K562 (cell line): Measurements from ENCODE around the gene SMAP2. TPM values are rescaled to one million over a fixed set of nuclear protein-coding genes. Genes with fewer than 3 reads are reported as not detected.

Source experiments
- ARID2 ChIP-seq: fragments of 450-650 bp; IDR thresholded peaks from 2 replicates; pipeline ENCODE4 v1.6.1; 2017; ENCODE audit warnings: antibody characterized with exemption, mild to moderate bottlenecking
- HNRNPK ChIP-seq: fragments of 200-400 bp; formaldehyde crosslinking; IDR thresholded peaks from one replicate; pipeline ENCODE4 v1.6.1; 2018; ENCODE audit warnings: mild to moderate bottlenecking, low read depth, low read length; ENCODE audit not compliant: poor library complexity, severe bottlenecking
- NEUROD1 ChIP-seq: fragments of 150-350 bp; IDR thresholded peaks from 2 replicates; pipeline ENCODE4 v1.6.1; 2014; ENCODE audit warnings: borderline replicate concordance, low read length, low read depth; ENCODE audit not compliant: partially characterized antibody
- RFX7 ChIP-seq: fragments of 250-450 bp; sonication (Bioruptor Pico); IDR thresholded peaks from 2 replicates; pipeline ENCODE4 v1.5.1; 2021; ENCODE audit warnings: mild to moderate bottlenecking
- ZNF311 ChIP-seq: fragments of 250-450 bp; sonication (Bioruptor Pico); IDR thresholded peaks from 2 replicates; pipeline ENCODE4 v1.4.0; 2020; ENCODE audit warnings: mild to moderate bottlenecking, moderate library complexity
- polyA plus RNA-seq, 8 experiments: library from polyadenylated mRNA; depleted of rRNA in 4 of 8; stranded (reverse) in 5 of 8; unstranded in 3 of 8; fragments of >200 nt; fragmentation: Nextera tagmentation in 2 of 8; fragmentation: Illumina TruSeq in 1 of 8; extraction: Ambion mirVana in 2 of 8; extraction: Trizol in 1 of 8; gene quantifications; 2 replicates each; pipeline versions ENCODE4 v1.2.1 to v1.2.3, GENCODE V29; 2011 to 2014; ENCODE audit warnings: inconsistent platforms in 1 of 8, missing spikeins in 1 of 8
- total RNA-seq, 7 experiments: library from RNA; depleted of rRNA in 6 of 7; stranded (reverse); fragments of >200 nt in 6 of 7; fragmentation: Illumina TruSeq in 2 of 7; extraction: Trizol in 2 of 7; gene quantifications; 2 replicates each; pipeline versions ENCODE4 v1.2.1 to v1.2.3, GENCODE V29; 2011 to 2021; ENCODE audit warnings: low replicate concordance in 1 of 7
- TF ChIP-seq, protein P1 (sequence below): sonication (generic); formaldehyde crosslinking; IDR thresholded peaks from 2 replicates; pipeline ENCODE4 v1.8.1; 2022; ENCODE audit warnings: missing genetic modification reagents
- TF ChIP-seq, protein P2 (sequence below): fragments of 250-450 bp; sonication (Bioruptor Pico); IDR thresholded peaks from 2 replicates; pipeline ENCODE4 v1.8.0; 2022; ENCODE audit warnings: moderate library complexity, mild to moderate bottlenecking, inconsistent platforms
- TF ChIP-seq, protein P3 (sequence below): fragments of 250-450 bp; sonication (Bioruptor Pico); IDR thresholded peaks from 2 replicates; pipeline ENCODE4 v1.4.0; 2020; ENCODE audit warnings: mild to moderate bottlenecking, moderate library complexity
- TF ChIP-seq, protein P4 (sequence below): fragments of 250-450 bp; sonication (Bioruptor Pico); IDR thresholded peaks from 2 replicates; pipeline ENCODE4 v1.5.0; 2021; ENCODE audit warnings: mild to moderate bottlenecking, moderate library complexity
- TF ChIP-seq, protein P5 (sequence below): fragments of 250-450 bp; sonication (Bioruptor Pico); IDR thresholded peaks from 2 replicates; pipeline ENCODE4 v1.8.0; 2022; ENCODE audit warnings: inconsistent platforms, mild to moderate bottlenecking, moderate library complexity, borderline replicate concordance
- TF ChIP-seq, protein P6 (sequence below): sonication (generic); IDR thresholded peaks from 2 replicates; pipeline ENCODE4 v1.6.1; 2016

The SMAP2 gene
- total and polyA plus RNA-seq, 9 of the 15 experiments (the other 6 are each of a cell fraction or from before 2014, with no cell fraction given): 38.7 to 212 (median 94.1) TPM

DNA sequence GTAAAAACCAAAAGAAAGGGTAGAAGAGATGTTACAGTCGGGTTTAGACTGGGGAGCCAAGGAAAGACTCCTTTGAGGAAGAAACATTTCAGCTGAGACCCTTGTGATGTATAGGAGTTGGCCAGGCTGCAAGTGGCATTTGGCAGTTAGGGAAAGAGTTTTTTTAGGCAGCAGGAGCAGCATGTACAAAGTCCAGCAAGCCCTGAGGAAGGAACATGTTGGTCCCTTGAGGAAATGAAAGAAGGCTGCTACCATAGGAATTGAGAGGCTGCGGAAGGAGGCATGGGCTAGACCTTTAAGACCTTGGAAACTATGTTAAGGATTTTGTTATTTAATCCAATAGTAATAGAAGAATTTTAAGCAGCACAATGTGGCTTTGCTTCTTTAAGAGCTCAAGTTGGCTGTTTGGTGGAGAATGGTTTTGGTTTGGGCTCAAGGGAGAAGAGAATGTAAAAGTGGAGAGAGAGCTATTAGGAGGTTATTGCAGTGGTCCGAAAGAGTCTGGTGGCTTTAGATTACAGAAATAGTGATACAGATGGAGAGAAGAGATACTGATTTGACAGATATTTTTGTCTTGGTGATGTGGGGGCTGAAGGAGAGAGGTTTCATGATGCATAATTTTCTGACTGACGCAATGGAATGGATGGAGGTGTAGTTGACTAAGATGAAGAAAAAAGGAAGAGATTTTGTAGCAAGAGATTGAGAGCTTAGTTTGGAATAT lies 26.6 kb downstream of the SMAP2 start (continued):
- TF ChIP-seq, protein P1, sequence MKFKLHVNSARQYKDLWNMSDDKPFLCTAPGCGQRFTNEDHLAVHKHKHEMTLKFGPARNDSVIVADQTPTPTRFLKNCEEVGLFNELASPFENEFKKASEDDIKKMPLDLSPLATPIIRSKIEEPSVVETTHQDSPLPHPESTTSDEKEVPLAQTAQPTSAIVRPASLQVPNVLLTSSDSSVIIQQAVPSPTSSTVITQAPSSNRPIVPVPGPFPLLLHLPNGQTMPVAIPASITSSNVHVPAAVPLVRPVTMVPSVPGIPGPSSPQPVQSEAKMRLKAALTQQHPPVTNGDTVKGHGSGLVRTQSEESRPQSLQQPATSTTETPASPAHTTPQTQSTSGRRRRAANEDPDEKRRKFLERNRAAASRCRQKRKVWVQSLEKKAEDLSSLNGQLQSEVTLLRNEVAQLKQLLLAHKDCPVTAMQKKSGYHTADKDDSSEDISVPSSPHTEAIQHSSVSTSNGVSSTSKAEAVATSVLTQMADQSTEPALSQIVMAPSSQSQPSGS (CRISPR knock-in tag): no peak
- TF ChIP-seq, protein P2, sequence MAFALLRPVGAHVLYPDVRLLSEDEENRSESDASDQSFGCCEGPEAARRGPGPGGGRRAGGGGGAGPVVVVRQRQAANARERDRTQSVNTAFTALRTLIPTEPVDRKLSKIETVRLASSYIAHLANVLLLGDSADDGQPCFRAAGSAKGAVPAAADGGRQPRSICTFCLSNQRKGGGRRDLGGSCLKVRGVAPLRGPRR (CRISPR knock-in tag): no peak
- TF ChIP-seq, protein P3, sequence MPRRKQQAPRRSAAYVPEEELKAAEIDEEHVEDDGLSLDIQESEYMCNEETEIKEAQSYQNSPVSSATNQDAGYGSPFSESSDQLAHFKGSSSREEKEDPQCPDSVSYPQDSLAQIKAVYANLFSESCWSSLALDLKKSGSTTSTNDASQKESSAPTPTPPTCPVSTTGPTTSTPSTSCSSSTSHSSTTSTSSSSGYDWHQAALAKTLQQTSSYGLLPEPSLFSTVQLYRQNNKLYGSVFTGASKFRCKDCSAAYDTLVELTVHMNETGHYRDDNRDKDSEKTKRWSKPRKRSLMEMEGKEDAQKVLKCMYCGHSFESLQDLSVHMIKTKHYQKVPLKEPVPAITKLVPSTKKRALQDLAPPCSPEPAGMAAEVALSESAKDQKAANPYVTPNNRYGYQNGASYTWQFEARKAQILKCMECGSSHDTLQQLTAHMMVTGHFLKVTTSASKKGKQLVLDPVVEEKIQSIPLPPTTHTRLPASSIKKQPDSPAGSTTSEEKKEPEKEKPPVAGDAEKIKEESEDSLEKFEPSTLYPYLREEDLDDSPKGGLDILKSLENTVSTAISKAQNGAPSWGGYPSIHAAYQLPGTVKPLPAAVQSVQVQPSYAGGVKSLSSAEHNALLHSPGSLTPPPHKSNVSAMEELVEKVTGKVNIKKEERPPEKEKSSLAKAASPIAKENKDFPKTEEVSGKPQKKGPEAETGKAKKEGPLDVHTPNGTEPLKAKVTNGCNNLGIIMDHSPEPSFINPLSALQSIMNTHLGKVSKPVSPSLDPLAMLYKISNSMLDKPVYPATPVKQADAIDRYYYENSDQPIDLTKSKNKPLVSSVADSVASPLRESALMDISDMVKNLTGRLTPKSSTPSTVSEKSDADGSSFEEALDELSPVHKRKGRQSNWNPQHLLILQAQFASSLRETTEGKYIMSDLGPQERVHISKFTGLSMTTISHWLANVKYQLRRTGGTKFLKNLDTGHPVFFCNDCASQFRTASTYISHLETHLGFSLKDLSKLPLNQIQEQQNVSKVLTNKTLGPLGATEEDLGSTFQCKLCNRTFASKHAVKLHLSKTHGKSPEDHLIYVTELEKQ (CRISPR knock-in tag): no peak
- TF ChIP-seq HNRNPK: no peak
- no peak for TF ChIP-seq ARID2
- TF ChIP-seq, protein P4, sequence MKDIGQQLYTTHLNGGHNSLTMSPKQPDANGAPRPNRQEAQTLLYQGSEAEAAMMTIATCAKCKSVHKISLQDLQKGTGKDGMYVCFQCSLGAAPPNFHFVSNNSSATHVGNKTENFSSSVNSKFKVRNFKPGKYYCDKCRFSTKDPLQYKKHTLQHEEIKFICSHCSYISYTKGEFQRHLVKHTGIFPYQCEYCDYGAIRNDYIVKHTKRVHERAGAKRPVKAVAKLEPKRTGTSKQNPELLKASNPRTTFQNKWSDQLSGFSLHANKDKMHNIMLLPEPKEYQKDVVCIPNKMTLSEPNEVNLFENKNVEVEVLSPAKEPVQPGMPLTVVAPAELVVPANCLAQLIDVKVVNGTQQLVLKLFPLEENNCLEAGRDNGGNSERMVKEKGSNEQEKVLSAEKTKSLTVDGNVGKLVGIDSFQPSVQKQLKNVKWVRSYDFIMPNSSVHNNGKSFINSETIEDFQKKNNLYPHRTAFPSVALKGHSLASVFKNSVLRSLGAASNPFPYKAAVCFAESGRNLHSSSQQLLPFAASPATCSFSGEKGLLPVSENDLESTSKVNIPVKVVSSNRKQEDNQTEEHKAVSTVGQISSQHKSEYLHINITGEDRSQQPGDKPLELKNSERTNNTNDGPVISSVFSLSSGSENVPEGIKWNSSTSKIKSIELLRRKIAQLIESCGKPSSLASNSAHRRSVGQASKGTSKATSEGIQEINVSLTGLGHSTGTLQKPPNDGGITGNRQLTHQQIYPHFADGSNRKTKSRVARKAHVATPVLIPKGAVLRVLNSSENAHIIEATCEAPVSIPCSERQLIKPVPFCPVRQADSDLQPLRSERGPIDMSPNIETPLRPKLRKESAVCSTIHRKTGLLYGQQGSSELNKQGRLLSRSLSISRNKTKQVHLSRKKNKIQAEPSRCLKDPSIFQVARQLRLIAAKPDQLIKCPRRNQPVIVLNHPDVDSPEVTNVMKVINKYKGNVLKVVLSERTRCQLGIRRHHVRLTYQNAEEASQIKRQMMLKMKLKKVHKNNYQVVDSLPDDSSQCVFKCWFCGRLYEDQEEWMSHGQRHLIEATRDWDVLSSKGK (CRISPR knock-in tag): no peak
- no peak for TF ChIP-seq ZNF311
- TF ChIP-seq, protein P5, sequence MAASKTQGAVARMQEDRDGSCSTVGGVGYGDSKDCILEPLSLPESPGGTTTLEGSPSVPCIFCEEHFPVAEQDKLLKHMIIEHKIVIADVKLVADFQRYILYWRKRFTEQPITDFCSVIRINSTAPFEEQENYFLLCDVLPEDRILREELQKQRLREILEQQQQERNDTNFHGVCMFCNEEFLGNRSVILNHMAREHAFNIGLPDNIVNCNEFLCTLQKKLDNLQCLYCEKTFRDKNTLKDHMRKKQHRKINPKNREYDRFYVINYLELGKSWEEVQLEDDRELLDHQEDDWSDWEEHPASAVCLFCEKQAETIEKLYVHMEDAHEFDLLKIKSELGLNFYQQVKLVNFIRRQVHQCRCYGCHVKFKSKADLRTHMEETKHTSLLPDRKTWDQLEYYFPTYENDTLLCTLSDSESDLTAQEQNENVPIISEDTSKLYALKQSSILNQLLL (CRISPR knock-in tag): no peak
- no peak for TF ChIP-seq RFX7 (CRISPR knock-in tag)
- peak; percentile 45 for TF ChIP-seq NEUROD1
- TF ChIP-seq, protein P6, sequence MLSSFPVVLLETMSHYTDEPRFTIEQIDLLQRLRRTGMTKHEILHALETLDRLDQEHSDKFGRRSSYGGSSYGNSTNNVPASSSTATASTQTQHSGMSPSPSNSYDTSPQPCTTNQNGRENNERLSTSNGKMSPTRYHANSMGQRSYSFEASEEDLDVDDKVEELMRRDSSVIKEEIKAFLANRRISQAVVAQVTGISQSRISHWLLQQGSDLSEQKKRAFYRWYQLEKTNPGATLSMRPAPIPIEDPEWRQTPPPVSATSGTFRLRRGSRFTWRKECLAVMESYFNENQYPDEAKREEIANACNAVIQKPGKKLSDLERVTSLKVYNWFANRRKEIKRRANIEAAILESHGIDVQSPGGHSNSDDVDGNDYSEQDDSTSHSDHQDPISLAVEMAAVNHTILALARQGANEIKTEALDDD: no peak
